ENCODE measurements around the gene RPS21.

DNA sequence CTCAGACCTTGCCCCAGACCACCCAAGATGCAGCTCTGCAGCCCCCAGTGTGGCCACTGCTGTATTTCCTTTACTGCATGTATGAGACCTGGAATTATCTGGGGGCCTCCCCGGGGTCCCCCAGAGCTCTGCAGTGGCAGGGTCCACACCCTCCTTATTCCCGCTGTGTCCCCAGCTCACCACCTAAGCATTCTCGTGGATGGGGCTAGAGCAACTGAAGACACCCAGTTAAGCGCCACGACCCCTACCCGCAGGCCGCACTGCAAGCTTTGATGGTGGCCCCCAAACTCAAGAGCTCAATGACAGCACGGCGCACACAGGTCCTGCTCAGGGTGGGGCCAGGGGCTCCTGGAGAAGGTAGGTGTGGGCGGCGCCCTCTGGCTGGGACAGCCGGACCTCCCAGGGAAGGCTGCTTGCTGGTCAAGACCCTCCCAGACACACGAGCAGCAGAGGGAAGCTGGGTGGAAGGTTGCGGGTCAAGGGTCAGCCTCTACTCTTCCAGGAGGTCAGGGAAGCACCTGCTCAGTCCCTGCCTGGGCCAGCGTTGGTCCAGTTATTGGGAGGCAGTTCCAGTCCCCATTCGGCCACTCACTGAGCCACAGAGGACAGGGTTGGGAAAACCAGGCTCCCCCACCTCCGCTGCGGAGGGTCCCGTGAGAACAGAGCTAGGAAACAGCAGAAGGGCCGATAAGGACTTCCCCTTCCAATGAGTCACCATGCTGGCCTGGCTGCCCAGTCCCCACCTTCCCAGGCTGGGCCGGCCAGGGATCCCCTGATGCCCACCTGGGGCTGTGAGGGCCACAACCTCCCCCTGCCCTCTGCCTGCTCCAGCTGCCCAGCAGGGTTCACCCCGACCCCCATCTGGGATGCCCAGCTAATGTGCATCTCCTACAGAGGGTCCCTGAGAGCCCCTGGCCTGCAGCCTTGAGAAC is 22.7 kb upstream of the RPS21 start:
- TF ChIP-seq, protein P1, sequence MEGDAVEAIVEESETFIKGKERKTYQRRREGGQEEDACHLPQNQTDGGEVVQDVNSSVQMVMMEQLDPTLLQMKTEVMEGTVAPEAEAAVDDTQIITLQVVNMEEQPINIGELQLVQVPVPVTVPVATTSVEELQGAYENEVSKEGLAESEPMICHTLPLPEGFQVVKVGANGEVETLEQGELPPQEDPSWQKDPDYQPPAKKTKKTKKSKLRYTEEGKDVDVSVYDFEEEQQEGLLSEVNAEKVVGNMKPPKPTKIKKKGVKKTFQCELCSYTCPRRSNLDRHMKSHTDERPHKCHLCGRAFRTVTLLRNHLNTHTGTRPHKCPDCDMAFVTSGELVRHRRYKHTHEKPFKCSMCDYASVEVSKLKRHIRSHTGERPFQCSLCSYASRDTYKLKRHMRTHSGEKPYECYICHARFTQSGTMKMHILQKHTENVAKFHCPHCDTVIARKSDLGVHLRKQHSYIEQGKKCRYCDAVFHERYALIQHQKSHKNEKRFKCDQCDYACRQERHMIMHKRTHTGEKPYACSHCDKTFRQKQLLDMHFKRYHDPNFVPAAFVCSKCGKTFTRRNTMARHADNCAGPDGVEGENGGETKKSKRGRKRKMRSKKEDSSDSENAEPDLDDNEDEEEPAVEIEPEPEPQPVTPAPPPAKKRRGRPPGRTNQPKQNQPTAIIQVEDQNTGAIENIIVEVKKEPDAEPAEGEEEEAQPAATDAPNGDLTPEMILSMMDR (IDR thresholded peaks at IDR 0.05; ENCODE audit: low read depth, low read length, missing input control): no peak
- TF ChIP-seq YY1 (IDR thresholded peaks at IDR 0.05) (no peak), TAF1 (conservative IDR thresholded peaks at IDR 0.05) (no peak), RXRA (IDR thresholded peaks at IDR 0.05) (no peak), RAD21 (IDR thresholded peaks at IDR 0.05) (no peak), HNF4A (conservative IDR thresholded peaks at IDR 0.05) (no peak), SP1 (IDR thresholded peaks at IDR 0.05) (no peak)
- TF ChIP-seq, protein P2, sequence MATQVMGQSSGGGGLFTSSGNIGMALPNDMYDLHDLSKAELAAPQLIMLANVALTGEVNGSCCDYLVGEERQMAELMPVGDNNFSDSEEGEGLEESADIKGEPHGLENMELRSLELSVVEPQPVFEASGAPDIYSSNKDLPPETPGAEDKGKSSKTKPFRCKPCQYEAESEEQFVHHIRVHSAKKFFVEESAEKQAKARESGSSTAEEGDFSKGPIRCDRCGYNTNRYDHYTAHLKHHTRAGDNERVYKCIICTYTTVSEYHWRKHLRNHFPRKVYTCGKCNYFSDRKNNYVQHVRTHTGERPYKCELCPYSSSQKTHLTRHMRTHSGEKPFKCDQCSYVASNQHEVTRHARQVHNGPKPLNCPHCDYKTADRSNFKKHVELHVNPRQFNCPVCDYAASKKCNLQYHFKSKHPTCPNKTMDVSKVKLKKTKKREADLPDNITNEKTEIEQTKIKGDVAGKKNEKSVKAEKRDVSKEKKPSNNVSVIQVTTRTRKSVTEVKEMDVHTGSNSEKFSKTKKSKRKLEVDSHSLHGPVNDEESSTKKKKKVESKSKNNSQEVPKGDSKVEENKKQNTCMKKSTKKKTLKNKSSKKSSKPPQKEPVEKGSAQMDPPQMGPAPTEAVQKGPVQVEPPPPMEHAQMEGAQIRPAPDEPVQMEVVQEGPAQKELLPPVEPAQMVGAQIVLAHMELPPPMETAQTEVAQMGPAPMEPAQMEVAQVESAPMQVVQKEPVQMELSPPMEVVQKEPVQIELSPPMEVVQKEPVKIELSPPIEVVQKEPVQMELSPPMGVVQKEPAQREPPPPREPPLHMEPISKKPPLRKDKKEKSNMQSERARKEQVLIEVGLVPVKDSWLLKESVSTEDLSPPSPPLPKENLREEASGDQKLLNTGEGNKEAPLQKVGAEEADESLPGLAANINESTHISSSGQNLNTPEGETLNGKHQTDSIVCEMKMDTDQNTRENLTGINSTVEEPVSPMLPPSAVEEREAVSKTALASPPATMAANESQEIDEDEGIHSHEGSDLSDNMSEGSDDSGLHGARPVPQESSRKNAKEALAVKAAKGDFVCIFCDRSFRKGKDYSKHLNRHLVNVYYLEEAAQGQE (IDR thresholded peaks at IDR 0.05): no peak
- TF ChIP-seq, protein P3, sequence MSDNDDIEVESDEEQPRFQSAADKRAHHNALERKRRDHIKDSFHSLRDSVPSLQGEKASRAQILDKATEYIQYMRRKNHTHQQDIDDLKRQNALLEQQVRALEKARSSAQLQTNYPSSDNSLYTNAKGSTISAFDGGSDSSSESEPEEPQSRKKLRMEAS (IDR thresholded peaks at IDR 0.05): no peak

All from liver (tissue), 3 donors.